Measurements from ENCODE around the gene NELL1. TPM values are rescaled to one million over a fixed set of nuclear protein-coding genes. Genes with fewer than 3 reads are reported as not detected.

The NELL1 gene
- total RNA-seq, 1 experiment from 2014 or later, result 0.22 TPM

GRCh38 chr11:20707876-20708275 is 38.5 kb downstream of the NELL1 start:
- Mint-ChIP-seq H3K27me3 (ENCODE audit: low read depth) (peaks cover 6% of the 10 kb centered on the region; the same call in 1 of the 2 replicates), H3K4me1 (no peaks in the 10 kb centered on the region), H3K4me3 (no peak overlapping the region), H3K36me3 (ENCODE audit: insufficient read depth in 1 of 3, low read depth in 3 of 3) (peaks cover 2 to 12% (median 8%) of the 10 kb centered on the region in 3 experiments; a peak in 4 of 7 replicates), H3K9me3 (peaks cover 18 to 21% of the 10 kb centered on the region in 2 experiments), H3K27ac (no peak overlapping the region)
- Histone ChIP-seq H3K56ac (ENCODE audit: insufficient read length, low read depth, low read length) (no peak overlapping the region), H2BK15ac (ENCODE audit: low read depth, low read length) (no peak overlapping the region), H4K91ac (ENCODE audit: insufficient read length, low read depth, low read length) (no peak overlapping the region), H2AK5ac (ENCODE audit: insufficient read length, low read length) (no peak overlapping the region), H4K5ac (ENCODE audit: insufficient read length, low read depth, low read length) (no peak overlapping the region), H2BK120ac (ENCODE audit: low read depth, low read length, poor library complexity, severe bottlenecking) (no peak overlapping the region), H3K4me1 (ENCODE audit: insufficient read depth, low read length) (no peaks in the 10 kb centered on the region), H3K18ac (ENCODE audit: insufficient read length, low read depth, low read length) (no peak overlapping the region), H3K14ac (ENCODE audit: insufficient read depth, low read length) (no peak overlapping the region), H3K4ac (ENCODE audit: low read depth, low read length) (no peak overlapping the region), H3K79me2 (ENCODE audit: insufficient read depth, low read length) (no peaks in the 10 kb centered on the region), H3T11ph (ENCODE audit: low read length) (no peak overlapping the region), H4K20me1 (ENCODE audit: control insufficient read depth, insufficient read depth, insufficient read length) (no peaks in the 10 kb centered on the region), H2BK20ac (ENCODE audit: low read depth, low read length, poor library complexity, severe bottlenecking) (no peak overlapping the region), H3K9ac (ENCODE audit: extremely low read depth, insufficient read length, low read length) (no peak overlapping the region), H3K23ac (ENCODE audit: insufficient read length, low read depth, low read length) (no peak overlapping the region), H3K79me1 (ENCODE audit: insufficient read depth, low read depth, low read length, poor library complexity, severe bottlenecking) (no peaks in the 10 kb centered on the region), H4K8ac (replicated peaks; ENCODE audit: insufficient read length, low read depth, low read length) (no peak overlapping the region), H2BK12ac (ENCODE audit: insufficient read length, low read depth, low read length) (no peak overlapping the region), H2BK5ac (ENCODE audit: insufficient read length, low read length) (no peak overlapping the region), H3K23me2 (ENCODE audit: insufficient read length, low read depth, low read length, poor library complexity, severe bottlenecking) (no peaks in the 10 kb centered on the region), H3K9me3 (ENCODE audit: control insufficient read depth, low read depth, low read length) (no peaks in the 10 kb centered on the region), H2AFZ (ENCODE audit: low read length) (no peak overlapping the region), H3K4me2 (ENCODE audit: insufficient read depth, insufficient read length, low read length) (no peak overlapping the region), H3K27me3 (ENCODE audit: insufficient read depth, low read length) (no peaks in the 10 kb centered on the region), H3K27ac (ENCODE audit: insufficient read length, low read depth, low read length) (no peak overlapping the region)
- no peak for DNase-seq
- TF ChIP-seq CTCF (conservative IDR thresholded peaks at IDR 0.05), result no peak
- WGBS (ENCODE audit: extremely low coverage, insufficient read length, low lambda C conversion rate), result no CpG with 5 or more reads among the region's 6 CpGs

Data from H9 (cell line).